GM21381 (cell line): ENCODE measurements around the gene PACSIN2.
"Not testable (repeated sequence)": the region's sequence is repeated elsewhere in the genome, so short reads cannot be mapped to it uniquely, and the experiment has no call there.

Experiments used
- ATAC-seq: cut with Tn5 transposase; IDR thresholded peaks from one replicate; pipeline ENCODE4 v1.9.1; 2021; ENCODE audit warnings: mild to moderate bottlenecking, moderate library complexity; ENCODE audit not compliant: unreplicated experiment

The PACSIN2 gene

GRCh38 chr22:42947211-42947990 is 67.5 kb downstream of the PACSIN2 start:
- ATAC-seq, result no peak

GRCh38 chr22:42946546-42947198 is 68.3 kb downstream of the PACSIN2 start:
- no peak for ATAC-seq

- ATAC-seq, result no peak
Observed at GRCh38 chr22:42945736-42946135, 69.2 kb downstream of the PACSIN2 start.

- no peak for ATAC-seq
Observed at GRCh38 chr22:42945027-42945426, 69.9 kb downstream of the PACSIN2 start.

- ATAC-seq, result no peak
Observed at GRCh38 chr22:42944409-42944808, 70.5 kb downstream of the PACSIN2 start.

- no peak for ATAC-seq
Observed at GRCh38 chr22:42943981-42944380, 71.0 kb downstream of the PACSIN2 start.

GRCh38 chr22:42942351-42942750 is 72.6 kb downstream of the PACSIN2 start:
- ATAC-seq, result no peak

- no peak for ATAC-seq
Observed at GRCh38 chr22:42939941-42940653, 74.9 kb downstream of the PACSIN2 start.

- no peak for ATAC-seq
Observed at GRCh38 chr22:42939451-42939881, 75.5 kb downstream of the PACSIN2 start.

GRCh38 chr22:42938976-42939375 is 76.0 kb downstream of the PACSIN2 start:
- ATAC-seq, result no peak

- ATAC-seq, result no peak
Observed at GRCh38 chr22:42938449-42938848, 76.5 kb downstream of the PACSIN2 start.

GRCh38 chr22:42937164-42937843 is 77.6 kb downstream of the PACSIN2 start:
- no peak for ATAC-seq

- not testable (repeated sequence) for ATAC-seq
Observed at GRCh38 chr22:42936680-42937079, 78.3 kb downstream of the PACSIN2 start.

GRCh38 chr22:42934338-42934737 is 80.6 kb downstream of the PACSIN2 start:
- ATAC-seq, result no peak

- peak; percentile 32 for ATAC-seq
Observed at GRCh38 chr22:42933485-42934091, 81.4 kb downstream of the PACSIN2 start.

- ATAC-seq, result no peak
Observed at GRCh38 chr22:42932857-42933484, 82.0 kb downstream of the PACSIN2 start.

- no peak for ATAC-seq
Observed at GRCh38 chr22:42932197-42932519, 82.8 kb downstream of the PACSIN2 start.

GRCh38 chr22:42931421-42932196 is 83.3 kb downstream of the PACSIN2 start:
- ATAC-seq, result peak; percentile 40

GRCh38 chr22:42930810-42931420 is 84.0 kb downstream of the PACSIN2 start:
- peak; percentile 2 for ATAC-seq
